ENCODE data around the gene ETNK1. TPM values are rescaled to one million over a fixed set of nuclear protein-coding genes. Genes with fewer than 3 reads are reported as not detected.

The ETNK1 gene
- polyA plus RNA-seq, 3 donors = 13.7 to 17.3 (median 16.5) TPM

DNA sequence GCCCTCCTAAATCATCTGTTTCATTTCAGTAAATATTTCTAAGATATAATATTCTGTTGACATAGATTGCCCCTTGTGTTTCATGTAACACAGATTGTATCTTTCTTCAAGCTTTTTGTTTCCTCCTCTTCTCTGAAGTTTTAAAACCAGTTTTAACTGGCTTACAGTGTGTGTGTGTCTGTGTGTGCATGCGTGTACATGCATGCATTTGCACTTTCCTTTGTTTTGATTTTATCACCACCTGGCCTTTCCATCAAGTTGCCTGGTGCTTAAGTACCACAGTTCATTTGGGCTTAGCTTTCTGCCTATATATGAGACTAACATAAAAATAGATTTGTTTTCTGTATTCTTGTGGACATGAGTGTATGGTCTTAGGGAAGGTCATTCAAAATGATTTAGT lies 31.9 kb downstream of the ETNK1 start:
- Histone ChIP-seq H3K36me3 (replicated peaks in 1 of 2; ENCODE audit: control insufficient read depth in 1 of 2, insufficient read depth in 2 of 2, low read length in 2 of 2) (peaks cover 8 to 29% of the 10 kb centered on the region in 2 donors), H4K20me1 (ENCODE audit: insufficient read depth, low read length) (peaks cover 9% of the 10 kb centered on the region), H3K4me1 (ENCODE audit: control insufficient read depth in 1 of 2, insufficient read depth in 2 of 2, low read length in 2 of 2) (peaks cover 7 to 14% of the 10 kb centered on the region in 2 donors), H3K9ac (ENCODE audit: insufficient read depth, low read length, poor library complexity, severe bottlenecking) (no peak overlapping the region), H3K27me3 (ENCODE audit: control insufficient read depth in 2 of 2, insufficient read depth in 2 of 2, low read length in 2 of 2) (no peaks in the 10 kb centered on the region), H2AFZ (ENCODE audit: insufficient read depth, low read depth, low read length, poor library complexity, severe bottlenecking) (no peak overlapping the region), H3K27ac (ENCODE audit: low read depth in 1 of 2, low read length in 2 of 2) (no peak overlapping the region), H3K4me2 (replicated peaks; ENCODE audit: extremely low read depth, low read length, poor library complexity, severe bottlenecking) (no peak overlapping the region), H3K4me3 (replicated peaks in 1 of 3; ENCODE audit: low read depth in 2 of 3, low read length in 3 of 3) (no peak overlapping the region), H3K9me3 (replicated peaks in 1 of 2; ENCODE audit: control insufficient read depth in 1 of 2, insufficient read depth in 1 of 2, low read length in 2 of 2) (no peaks in the 10 kb centered on the region), H3K79me2 (ENCODE audit: insufficient read depth, low read length) (peaks cover 31% of the 10 kb centered on the region)
- DNase-seq = no peak
- H3K4me3 Mint-ChIP-seq = no peak overlapping the region
- H3K36me3 Mint-ChIP-seq = peaks cover 16 to 39% of the 10 kb centered on the region in 2 donors
- intact Hi-C loops (cut with micrococcal nuclease) = no loop called here
- peak overlapping the region in 1 of 7 donors; percentile 29 for H3K27ac Mint-ChIP-seq
- peaks cover 21% of the 10 kb centered on the region for H3K4me1 Mint-ChIP-seq
- TF ChIP-seq, protein P1, sequence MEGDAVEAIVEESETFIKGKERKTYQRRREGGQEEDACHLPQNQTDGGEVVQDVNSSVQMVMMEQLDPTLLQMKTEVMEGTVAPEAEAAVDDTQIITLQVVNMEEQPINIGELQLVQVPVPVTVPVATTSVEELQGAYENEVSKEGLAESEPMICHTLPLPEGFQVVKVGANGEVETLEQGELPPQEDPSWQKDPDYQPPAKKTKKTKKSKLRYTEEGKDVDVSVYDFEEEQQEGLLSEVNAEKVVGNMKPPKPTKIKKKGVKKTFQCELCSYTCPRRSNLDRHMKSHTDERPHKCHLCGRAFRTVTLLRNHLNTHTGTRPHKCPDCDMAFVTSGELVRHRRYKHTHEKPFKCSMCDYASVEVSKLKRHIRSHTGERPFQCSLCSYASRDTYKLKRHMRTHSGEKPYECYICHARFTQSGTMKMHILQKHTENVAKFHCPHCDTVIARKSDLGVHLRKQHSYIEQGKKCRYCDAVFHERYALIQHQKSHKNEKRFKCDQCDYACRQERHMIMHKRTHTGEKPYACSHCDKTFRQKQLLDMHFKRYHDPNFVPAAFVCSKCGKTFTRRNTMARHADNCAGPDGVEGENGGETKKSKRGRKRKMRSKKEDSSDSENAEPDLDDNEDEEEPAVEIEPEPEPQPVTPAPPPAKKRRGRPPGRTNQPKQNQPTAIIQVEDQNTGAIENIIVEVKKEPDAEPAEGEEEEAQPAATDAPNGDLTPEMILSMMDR (IDR thresholded peaks at IDR 0.05) = no peak
- no CpG with 5 or more reads among the region's 1 CpG for WGBS (ENCODE audit: insufficient coverage)
- H3K27me3 Mint-ChIP-seq (ENCODE audit: low read depth in 3 of 3) = no peaks in the 10 kb centered on the region
- no peaks in the 10 kb centered on the region for H3K9me3 Mint-ChIP-seq

DNA sequence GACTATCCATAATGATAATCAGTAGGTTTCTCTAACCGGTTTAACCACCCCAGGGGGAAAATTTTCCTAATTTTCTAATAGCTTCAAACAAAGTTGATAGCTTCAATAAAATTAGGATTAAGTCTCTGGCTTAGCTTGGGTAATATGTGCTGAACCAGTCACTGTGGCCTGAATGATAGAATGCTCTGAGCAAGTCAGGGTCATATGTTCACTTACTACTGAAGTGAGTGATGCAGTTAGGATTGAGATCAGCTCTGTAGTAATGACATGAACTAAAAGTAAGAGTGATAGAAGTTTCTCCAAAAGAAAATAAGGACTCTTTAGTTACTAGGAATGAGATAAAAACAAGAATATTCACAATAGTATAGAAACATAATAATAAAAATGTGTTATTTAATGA lies 32.6 kb downstream of the ETNK1 start:
- no peaks in the 10 kb centered on the region for H3K9me3 ChIP-seq (replicated peaks in 1 of 2; ENCODE audit: control insufficient read depth in 1 of 2, insufficient read depth in 1 of 2, low read length in 2 of 2)
- Mint-ChIP-seq H3K4me1 (peaks cover 19% of the 10 kb centered on the region), H3K4me3 (no peak overlapping the region), H3K27me3 (ENCODE audit: low read depth in 3 of 3) (peaks cover 0 to 3% (median 0%) of the 10 kb centered on the region in 3 donors), H3K36me3 (peaks cover 17 to 41% of the 10 kb centered on the region in 2 donors), H3K9me3 (no peaks in the 10 kb centered on the region), H3K27ac (peak overlapping the region in 1 of 7 donors; percentile 34)
- H3K27ac ChIP-seq (ENCODE audit: low read depth in 1 of 2, low read length in 2 of 2) = no peak overlapping the region
- H3K4me2 ChIP-seq (replicated peaks; ENCODE audit: extremely low read depth, low read length, poor library complexity, severe bottlenecking) = no peak overlapping the region
- intact Hi-C loops (cut with micrococcal nuclease) = no loop called here
- peaks cover 24% of the 10 kb centered on the region for H3K79me2 ChIP-seq (ENCODE audit: insufficient read depth, low read length)
- no peak overlapping the region for H3K4me3 ChIP-seq (replicated peaks in 1 of 3; ENCODE audit: low read depth in 2 of 3, low read length in 3 of 3)
- no peaks in the 10 kb centered on the region for H3K27me3 ChIP-seq (ENCODE audit: control insufficient read depth in 2 of 2, insufficient read depth in 2 of 2, low read length in 2 of 2)
- peaks cover 12 to 32% of the 10 kb centered on the region in 2 donors for H3K36me3 ChIP-seq (replicated peaks in 1 of 2; ENCODE audit: control insufficient read depth in 1 of 2, insufficient read depth in 2 of 2, low read length in 2 of 2)
- TF ChIP-seq, protein P1 (IDR thresholded peaks at IDR 0.05) = no peak
- no CpG with 5 or more reads among the region's 1 CpG for WGBS (ENCODE audit: insufficient coverage)
- H2AFZ ChIP-seq (ENCODE audit: insufficient read depth, low read depth, low read length, poor library complexity, severe bottlenecking) = no peak overlapping the region
- peaks cover 9% of the 10 kb centered on the region for H4K20me1 ChIP-seq (ENCODE audit: insufficient read depth, low read length)
- no peak overlapping the region for H3K9ac ChIP-seq (ENCODE audit: insufficient read depth, low read length, poor library complexity, severe bottlenecking)
- H3K4me1 ChIP-seq (ENCODE audit: control insufficient read depth in 1 of 2, insufficient read depth in 2 of 2, low read length in 2 of 2) = peaks cover 7 to 14% of the 10 kb centered on the region in 2 donors
- no peak for DNase-seq

All from CD14-positive monocyte (primary cell).